Left ventricle myocardium inferior (tissue), 1 donor: ENCODE measurements around the gene CNTNAP2. TPM values are rescaled to one million over a fixed set of nuclear protein-coding genes. Genes with fewer than 3 reads are reported as not detected.

Source experiments
- DNase-seq: peaks from one replicate; pipeline ENCODE4 v3.0.0-alpha.2; 2020
- H3K27ac ChIP-seq: fragments of 200-600 bp; replicated peaks from 2 replicates; pipeline ENCODE4 v1.8.0; 2021
- H3K27me3 ChIP-seq: fragments of 200-600 bp; 2 replicates; pipeline ENCODE4 v1.8.0; 2021; ENCODE audit warnings: low read depth
- H3K36me3 ChIP-seq: fragments of 200-600 bp; 2 replicates; pipeline ENCODE4 v1.8.0; 2021
- H3K4me1 ChIP-seq: fragments of 200-600 bp; 2 replicates; pipeline ENCODE4 v1.8.0; 2021
- H3K4me3 ChIP-seq: fragments of 200-600 bp; 2 replicates; pipeline ENCODE4 v1.8.0; 2021; ENCODE audit warnings: mild to moderate bottlenecking, moderate library complexity
- H3K9me3 ChIP-seq: fragments of 200-600 bp; replicated peaks from 2 replicates; pipeline ENCODE4 v1.8.0; 2021
- intact Hi-C: fragments of 100-400 bp; cut with micrococcal nuclease; formaldehyde crosslinking; loops from one replicate; pipeline ENCODE4 v1.11.0; 2022
- total RNA-seq: library from RNA; stranded (reverse); fragmentation: NEBNext Ultra II Directional; extraction: Animal tissue kit (Norgen Biotek cat#: 25700); gene quantifications from one replicate; pipeline ENCODE4 v1.2.1, GENCODE V29; 2021
- TF ChIP-seq, protein P1 (sequence below): fragments of 200-600 bp; IDR thresholded peaks from 2 replicates; pipeline ENCODE4 v1.8.0; 2021; ENCODE audit warnings: antibody characterized with exemption, mild to moderate bottlenecking, borderline replicate concordance
- donor health status: DM: no; HTN: yes; CAD: no; lungs with severe emphysema.

The CNTNAP2 gene
- total RNA-seq, 1 donor from 2014 or later: 0.99 TPM

DNA sequence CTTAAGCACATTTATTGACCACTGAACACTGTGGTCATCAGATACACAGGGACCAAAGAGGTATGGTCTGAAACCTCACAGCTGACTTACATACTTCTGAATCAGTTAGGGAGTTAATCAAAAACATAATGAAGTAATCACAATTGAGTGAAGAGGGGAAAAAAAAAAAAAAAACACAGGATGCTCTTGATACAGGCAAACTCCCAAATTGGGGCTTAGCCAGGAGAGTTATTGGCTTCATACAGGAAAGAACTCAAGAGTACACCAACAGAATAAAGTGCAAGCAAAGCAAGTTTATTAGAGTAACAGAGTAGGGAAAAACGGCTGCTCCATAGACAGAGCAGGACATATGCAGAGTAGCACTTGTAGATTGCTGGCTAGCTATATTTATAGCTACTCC lies 917.0 kb downstream of the CNTNAP2 start:
- TF ChIP-seq, protein P1, sequence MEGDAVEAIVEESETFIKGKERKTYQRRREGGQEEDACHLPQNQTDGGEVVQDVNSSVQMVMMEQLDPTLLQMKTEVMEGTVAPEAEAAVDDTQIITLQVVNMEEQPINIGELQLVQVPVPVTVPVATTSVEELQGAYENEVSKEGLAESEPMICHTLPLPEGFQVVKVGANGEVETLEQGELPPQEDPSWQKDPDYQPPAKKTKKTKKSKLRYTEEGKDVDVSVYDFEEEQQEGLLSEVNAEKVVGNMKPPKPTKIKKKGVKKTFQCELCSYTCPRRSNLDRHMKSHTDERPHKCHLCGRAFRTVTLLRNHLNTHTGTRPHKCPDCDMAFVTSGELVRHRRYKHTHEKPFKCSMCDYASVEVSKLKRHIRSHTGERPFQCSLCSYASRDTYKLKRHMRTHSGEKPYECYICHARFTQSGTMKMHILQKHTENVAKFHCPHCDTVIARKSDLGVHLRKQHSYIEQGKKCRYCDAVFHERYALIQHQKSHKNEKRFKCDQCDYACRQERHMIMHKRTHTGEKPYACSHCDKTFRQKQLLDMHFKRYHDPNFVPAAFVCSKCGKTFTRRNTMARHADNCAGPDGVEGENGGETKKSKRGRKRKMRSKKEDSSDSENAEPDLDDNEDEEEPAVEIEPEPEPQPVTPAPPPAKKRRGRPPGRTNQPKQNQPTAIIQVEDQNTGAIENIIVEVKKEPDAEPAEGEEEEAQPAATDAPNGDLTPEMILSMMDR: no peak
- H3K36me3 ChIP-seq: no peaks in the 10 kb centered on the region
- no peak for DNase-seq
- no peak overlapping the region for H3K27ac ChIP-seq
- no peak overlapping the region for H3K4me3 ChIP-seq
- no peaks in the 10 kb centered on the region for H3K27me3 ChIP-seq
- intact Hi-C loops: no loop called here
- H3K9me3 ChIP-seq: no peaks in the 10 kb centered on the region
- H3K4me1 ChIP-seq: no peaks in the 10 kb centered on the region

DNA sequence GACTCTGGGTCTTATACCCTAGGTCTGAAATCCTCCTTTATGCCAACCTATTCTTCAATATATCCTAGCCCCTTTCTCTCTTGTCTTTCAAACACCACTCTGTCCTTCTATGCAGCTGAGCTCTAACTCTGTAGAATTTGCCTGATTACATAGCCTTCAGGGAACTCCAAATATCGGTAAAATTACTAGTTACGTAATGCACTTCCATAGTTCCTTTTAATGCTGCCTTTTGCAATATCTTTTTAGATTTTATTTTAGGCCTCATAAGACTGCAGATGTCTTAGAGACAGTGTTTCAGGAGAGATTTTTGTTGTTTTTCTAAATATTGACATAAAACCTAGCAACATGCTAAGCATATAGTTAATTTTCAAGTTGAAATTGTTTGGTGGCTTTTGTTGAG lies 924.8 kb downstream of the CNTNAP2 start:
- Histone ChIP-seq H3K9me3 (no peaks in the 10 kb centered on the region), H3K36me3 (no peaks in the 10 kb centered on the region), H3K4me3 (no peak overlapping the region), H3K27ac (no peak overlapping the region), H3K4me1 (no peaks in the 10 kb centered on the region), H3K27me3 (no peaks in the 10 kb centered on the region)
- intact Hi-C loops: no loop called here
- DNase-seq: no peak
- TF ChIP-seq, protein P1: no peak

DNA sequence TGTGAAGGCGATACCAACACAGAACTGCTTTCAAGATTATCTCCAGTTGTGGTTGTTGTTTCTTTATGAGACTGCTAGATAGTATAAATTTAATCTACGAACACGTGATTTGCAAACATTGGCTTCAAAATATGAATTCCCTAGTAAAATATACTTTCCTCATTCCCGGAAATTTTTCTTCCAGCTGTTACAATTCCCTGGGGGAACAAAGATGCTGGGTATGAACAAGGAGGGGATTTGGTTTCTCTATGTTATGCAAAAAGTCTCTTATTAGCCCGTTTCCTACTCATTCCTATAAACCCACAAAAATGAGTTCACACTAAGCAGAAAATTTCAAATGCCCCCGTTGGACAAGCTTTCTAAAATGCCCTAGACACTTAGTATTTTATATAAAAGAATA lies 928.3 kb downstream of the CNTNAP2 start:
- H3K36me3 ChIP-seq: no peaks in the 10 kb centered on the region
- H3K27ac ChIP-seq: no peak overlapping the region
- intact Hi-C loops: no loop called here
- no peaks in the 10 kb centered on the region for H3K9me3 ChIP-seq
- H3K4me1 ChIP-seq: no peaks in the 10 kb centered on the region
- TF ChIP-seq, protein P1: no peak
- no peak for DNase-seq
- H3K4me3 ChIP-seq: no peak overlapping the region
- H3K27me3 ChIP-seq: no peaks in the 10 kb centered on the region

DNA sequence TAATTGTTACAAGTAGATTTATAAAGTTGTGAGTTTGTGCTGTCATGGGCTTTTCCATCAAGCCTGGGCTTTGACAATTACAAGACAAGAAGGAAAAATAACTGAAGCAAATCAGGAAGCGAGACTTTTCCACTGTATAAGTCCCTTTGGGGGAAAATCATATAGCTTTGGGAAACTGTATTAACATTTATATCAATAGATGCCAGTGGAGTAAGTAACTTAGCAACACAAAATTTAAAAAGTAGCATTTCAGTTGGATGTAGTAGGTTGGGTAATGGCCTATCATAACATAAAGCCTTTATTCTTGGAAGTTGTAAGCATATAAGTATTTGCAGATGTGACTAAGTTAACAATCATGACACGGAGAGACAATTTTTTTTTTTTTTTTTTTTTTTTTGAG lies 931.1 kb downstream of the CNTNAP2 start:
- no peaks in the 10 kb centered on the region for H3K4me1 ChIP-seq
- no peaks in the 10 kb centered on the region for H3K36me3 ChIP-seq
- H3K27ac ChIP-seq: no peak overlapping the region
- TF ChIP-seq, protein P1: no peak
- no peak overlapping the region for H3K4me3 ChIP-seq
- no peaks in the 10 kb centered on the region for H3K27me3 ChIP-seq
- no peak for DNase-seq
- intact Hi-C loops: no loop called here
- H3K9me3 ChIP-seq: no peaks in the 10 kb centered on the region

DNA sequence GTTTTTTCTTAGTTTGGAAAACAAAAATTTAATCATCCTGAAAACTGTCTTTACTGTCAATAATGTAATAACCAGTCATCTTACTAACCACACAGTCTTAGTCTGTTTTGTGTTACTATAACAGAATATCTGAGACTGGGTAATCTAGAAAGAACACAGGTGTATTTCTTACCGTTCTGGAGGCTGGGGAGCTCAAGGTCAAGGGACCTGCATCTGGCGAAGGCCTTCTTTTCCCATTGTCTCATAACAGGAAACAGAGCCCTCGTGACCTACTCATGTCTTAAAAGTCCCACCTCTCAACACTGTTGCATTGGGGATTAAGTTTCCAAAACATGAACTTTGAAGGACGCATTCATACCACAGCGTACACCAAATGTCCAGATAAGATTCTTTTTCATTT lies 932.3 kb downstream of the CNTNAP2 start:
- Histone ChIP-seq H3K4me1 (no peaks in the 10 kb centered on the region), H3K9me3 (no peaks in the 10 kb centered on the region), H3K27ac (no peak overlapping the region), H3K27me3 (no peaks in the 10 kb centered on the region), H3K4me3 (no peak overlapping the region), H3K36me3 (no peaks in the 10 kb centered on the region)
- DNase-seq: no peak
- intact Hi-C loops: no loop called here
- TF ChIP-seq, protein P1: no peak

DNA sequence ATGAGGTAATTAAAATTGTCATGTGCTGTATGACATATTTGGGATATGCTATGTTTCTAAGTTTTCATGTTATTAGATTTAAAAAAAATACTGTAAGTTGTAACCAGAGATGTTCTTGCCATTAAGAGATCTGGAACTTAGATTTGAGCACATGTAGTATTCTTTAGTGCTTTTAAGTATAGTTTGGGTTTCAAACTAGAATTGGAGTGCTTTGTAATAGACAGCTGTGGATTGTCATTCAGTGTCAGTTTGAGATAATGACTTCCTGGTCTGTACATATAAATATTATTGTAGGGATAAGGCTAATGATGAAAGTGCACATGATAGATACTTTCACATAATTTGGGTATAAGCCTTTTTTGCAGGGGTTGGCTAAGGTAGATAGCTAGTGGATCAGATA lies 936.2 kb downstream of the CNTNAP2 start:
- no peak for DNase-seq
- no peak overlapping the region for H3K27ac ChIP-seq
- H3K4me3 ChIP-seq: no peak overlapping the region
- no peaks in the 10 kb centered on the region for H3K9me3 ChIP-seq
- TF ChIP-seq, protein P1: no peak
- no peaks in the 10 kb centered on the region for H3K27me3 ChIP-seq
- H3K36me3 ChIP-seq: no peaks in the 10 kb centered on the region
- no peaks in the 10 kb centered on the region for H3K4me1 ChIP-seq
- intact Hi-C loops: no loop called here
